NCI-H526 (cell line): ENCODE results near the gene FXYD2.
A peak's percentile ranks its signal among the peaks of the same experiment; 100 is the strongest.

Experiments used
- DNase-seq, 2 experiments: peaks; one replicate each; lab custom pipeline; 2025; lab: John Stamatoyannopoulos, UW

FXYD2 gene

GRCh38 chr11:117857734-117858414 lies 33.3 kb upstream of the FXYD2 start:
- no peak for DNase-seq

GRCh38 chr11:117855912-117856651 lies 31.5 kb upstream of the FXYD2 start:
- no peak for DNase-seq

- DNase-seq = no peak
These were observed 30.8 kb upstream of the FXYD2 start for GRCh38 chr11:117855186-117855845.

- no peak for DNase-seq
These were observed 27.8 kb upstream of the FXYD2 start for GRCh38 chr11:117852309-117852708.

GRCh38 chr11:117851852-117852251 lies 27.3 kb upstream of the FXYD2 start:
- no peak for DNase-seq

- DNase-seq = no peak
These were observed 26.6 kb upstream of the FXYD2 start for GRCh38 chr11:117851106-117851505.

- DNase-seq = no peak
These were observed 25.4 kb upstream of the FXYD2 start for GRCh38 chr11:117849781-117850414.

- peak; percentile 56 to 94 for DNase-seq
These were observed 19.3 kb upstream of the FXYD2 start for GRCh38 chr11:117843666-117844484.

GRCh38 chr11:117842131-117842941 lies 17.8 kb upstream of the FXYD2 start:
- no peak for DNase-seq

GRCh38 chr11:117841551-117842031 lies 17.0 kb upstream of the FXYD2 start:
- DNase-seq = no peak

GRCh38 chr11:117840881-117841550 lies 16.5 kb upstream of the FXYD2 start:
- DNase-seq = no peak

GRCh38 chr11:117839936-117840813 lies 15.6 kb upstream of the FXYD2 start:
- no peak for DNase-seq

GRCh38 chr11:117839380-117839881 lies 14.9 kb upstream of the FXYD2 start:
- DNase-seq = no peak

GRCh38 chr11:117838901-117839300 lies 14.4 kb upstream of the FXYD2 start:
- no peak for DNase-seq

- no peak for DNase-seq
These were observed 13.2 kb upstream of the FXYD2 start for GRCh38 chr11:117837791-117838190.

GRCh38 chr11:117837070-117837776 lies 12.7 kb upstream of the FXYD2 start:
- DNase-seq = no peak

- DNase-seq = no peak
These were observed 11.8 kb upstream of the FXYD2 start for GRCh38 chr11:117836077-117836960.
